Aorta (tissue), 5 donors: Measurements from ENCODE around the gene TUBB4B. TPM values are rescaled to one million over a fixed set of nuclear protein-coding genes. Genes with fewer than 3 reads are reported as not detected.

ENCODE experiments used
- ATAC-seq: fragments of 200-7000 bp; cut with Tn5 transposase; one replicate; pipeline ENCODE4 v1.9.1; 2022; ENCODE audit warnings: moderate library complexity; ENCODE audit not compliant: low FRiP score
- DNase-seq, 2 donors: peaks; one replicate each; pipeline ENCODE4 v3.0.0-alpha.2; 2020
- H3K27ac ChIP-seq, 2 donors: one replicate each; pipeline ENCODE4 v1.5.1; 2013; ENCODE audit warnings: low read length in 2 of 2, mild to moderate bottlenecking in 2 of 2, moderate library complexity in 2 of 2, control low read depth in 1 of 2, inconsistent platforms in 1 of 2, low read depth in 1 of 2
- H3K27me3 ChIP-seq, 2 donors: one replicate each; pipeline ENCODE4 v1.6.1; 2013; ENCODE audit warnings: control low read depth in 1 of 2, low read length in 1 of 2, mild to moderate bottlenecking in 1 of 2, moderate library complexity in 1 of 2; ENCODE audit not compliant: insufficient read depth in 2 of 2, control insufficient read depth in 1 of 2
- H3K36me3 ChIP-seq, 2 donors: one replicate each; pipeline ENCODE4 v1.6.1; 2013; ENCODE audit warnings: control low read depth in 1 of 2, low read length in 1 of 2, mild to moderate bottlenecking in 1 of 2; ENCODE audit not compliant: insufficient read depth in 2 of 2, control insufficient read depth in 1 of 2
- H3K4me1 ChIP-seq, 2 donors: one replicate each; pipeline ENCODE4 v1.6.1; 2013; ENCODE audit warnings: low read length in 2 of 2, control low read depth in 1 of 2, mild to moderate bottlenecking in 1 of 2, moderate library complexity in 1 of 2; ENCODE audit not compliant: insufficient read depth in 2 of 2, control insufficient read depth in 1 of 2
- H3K4me3 ChIP-seq, 2 donors: one replicate each; pipeline ENCODE4 v1.5.1; 2013; ENCODE audit warnings: low read length in 2 of 2, control low read depth in 1 of 2, mild to moderate bottlenecking in 1 of 2
- H3K9me3 ChIP-seq: one replicate; pipeline ENCODE4 v1.6.1; 2013; ENCODE audit warnings: mild to moderate bottlenecking, low read length; ENCODE audit not compliant: control insufficient read depth
- WGBS, 2 donors: extraction: QIAGEN DNeasy Blood & Tissue Kit; methylation state at CpG; one replicate each; pipeline ENCODE4 v1.1.7; 2013; 5-methylcytosine and 5-hydroxymethylcytosine counted together
- intact Hi-C, 2 donors: fragments of 100-400 bp; cut with DNase I; formaldehyde crosslinking; loops; one replicate each; pipeline versions ENCODE4 v1.14.2 to v1.15.0; 2022
- polyA plus RNA-seq, 2 donors: library from polyadenylated mRNA; stranded (reverse); fragments of 200-250 nt; gene quantifications; one replicate each; pipeline ENCODE4 v1.2.3, GENCODE V29; 2013
- total RNA-seq, 2 donors: library from RNA; stranded (reverse); fragmentation: NEBNext Ultra II Directional; extraction: Animal tissue kit (Norgen Biotek cat#: 25700); gene quantifications; one replicate each; pipeline ENCODE4 v1.2.1, GENCODE V29; 2021
- donor health status: healthy with polysubstance abuse.
- donor health status: Bipolar disorder and iron deficiency.
- donor health status: DM: no; HTN: no; CAD: no.
- donor health status: DM: no; HTN: no; CAD: no.
- donor health status: DM: yes; HTN: yes; CAD: no.

Gene TUBB4B
- total and polyA plus RNA-seq, 4 donors, result 86.9 to 152 (median 111) TPM

- peak within 1 kb of the TSS; percentile 62 to 69 for H3K4me3 ChIP-seq
- WGBS, 2 donors, result 0% methylated on average over 74 to 98 of the region's 98 CpGs
- intact Hi-C loops, result no loop called here
- H3K4me1 ChIP-seq, result peaks cover 0 to 1% of the 10 kb centered on the region in 2 donors
- H3K36me3 ChIP-seq, result no peaks in the 10 kb centered on the region
- ATAC-seq, result peak; percentile 81
- peak within 1 kb of the TSS in 1 of 2 donors; percentile 35 for H3K27ac ChIP-seq
- H3K27me3 ChIP-seq, result no peaks in the 10 kb centered on the region
- DNase-seq, result peak; percentile 95 to 99
- H3K9me3 ChIP-seq, result no peaks in the 10 kb centered on the region
Measured at GRCh38 chr9:137205126-137206069, 35.7 kb upstream of the TUBB4B start, which contains the start of the genes NDOR1 and TMEM203. Gene NDOR1, plus strand, starts transcription at chr9:137205700. Its CDS starts 78 bp downstream, at chr9:137205778. Gene TMEM203, minus strand, starts transcription at chr9:137205648. Its CDS starts 234 bp downstream, at chr9:137205414.

GRCh38 chr9:137206602-137207001, 34.5 kb upstream of the TUBB4B start:
- Histone ChIP-seq H3K9me3 (no peaks in the 10 kb centered on the region), H3K27me3 (no peaks in the 10 kb centered on the region), H3K4me1 (no peaks in the 10 kb centered on the region), H3K27ac (no peak overlapping the region), H3K4me3 (no peak overlapping the region), H3K36me3 (no peaks in the 10 kb centered on the region)
- intact Hi-C loops, result no loop called here
- ATAC-seq (no peak), DNase-seq (no peak)
- 75% methylated on average over 7 of the region's 7 CpGs for WGBS, 2 donors

DNA sequence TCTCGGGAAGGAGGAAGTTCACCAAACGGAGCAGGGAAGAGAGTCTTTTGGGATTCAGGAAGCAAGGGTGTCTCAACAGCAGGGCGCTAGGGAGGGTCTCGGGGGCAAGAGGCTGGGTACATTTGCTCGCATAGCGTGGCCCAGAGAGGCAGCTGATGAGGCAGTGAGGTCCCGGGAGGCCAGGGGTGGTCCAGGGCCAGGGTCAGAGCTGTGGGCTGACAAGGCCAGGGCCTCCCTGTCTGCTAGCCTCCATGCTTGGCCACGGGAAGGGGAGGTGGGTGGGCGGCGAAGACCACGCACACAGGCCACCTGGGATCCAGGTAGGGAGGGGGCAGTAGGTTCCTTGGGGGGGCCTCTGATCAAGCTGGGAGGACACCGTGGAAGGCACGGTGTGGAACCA, 29.6 kb upstream of the TUBB4B start:
- Histone ChIP-seq H3K36me3 (no peaks in the 10 kb centered on the region), H3K4me1 (no peaks in the 10 kb centered on the region), H3K27me3 (no peaks in the 10 kb centered on the region), H3K9me3 (no peaks in the 10 kb centered on the region), H3K27ac (no peak overlapping the region), H3K4me3 (no peak overlapping the region)
- DNase-seq (no peak), ATAC-seq (no peak)
- intact Hi-C loops, result no loop called here
- 76 to 88% methylated on average over 13 of the region's 13 CpGs for WGBS, 2 donors

- 84 to 86% methylated on average over 19 to 21 of the region's 21 CpGs for WGBS, 2 donors
- DNase-seq (no peak), ATAC-seq (no peak)
- Histone ChIP-seq H3K4me3 (no peak overlapping the region), H3K9me3 (no peaks in the 10 kb centered on the region), H3K27me3 (no peaks in the 10 kb centered on the region), H3K27ac (no peak overlapping the region), H3K36me3 (no peaks in the 10 kb centered on the region), H3K4me1 (no peaks in the 10 kb centered on the region)
- intact Hi-C loops, result no loop called here
Measured at GRCh38 chr9:137212520-137212919, 28.6 kb upstream of the TUBB4B start.

GRCh38 chr9:137213160-137214060, 27.7 kb upstream of the TUBB4B start:
- H3K27ac ChIP-seq, result no peak overlapping the region

DNA sequence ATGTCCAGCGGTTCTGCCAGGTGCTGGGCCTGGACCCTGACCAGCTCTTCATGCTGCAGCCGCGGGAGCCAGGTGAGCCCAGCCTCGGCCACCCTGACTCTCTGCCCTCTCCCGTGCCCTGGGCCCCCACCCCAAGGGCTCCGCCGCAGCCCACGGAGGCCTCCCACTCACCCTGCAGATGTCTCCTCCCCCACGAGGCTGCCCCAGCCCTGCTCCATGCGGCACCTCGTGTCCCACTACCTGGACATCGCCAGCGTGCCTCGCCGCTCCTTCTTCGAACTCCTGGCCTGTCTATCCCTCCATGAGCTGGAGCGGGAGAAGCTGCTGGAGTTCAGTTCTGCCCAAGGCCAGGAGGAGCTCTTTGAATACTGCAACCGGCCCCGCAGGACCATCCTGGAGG, 26.5 kb upstream of the TUBB4B start:
- WGBS, 2 donors, result 92 to 93% methylated on average over 19 of the region's 19 CpGs
- no peak for DNase-seq
- no peak for ATAC-seq
- H3K27me3 ChIP-seq, result no peaks in the 10 kb centered on the region
- H3K9me3 ChIP-seq, result no peaks in the 10 kb centered on the region
- H3K4me1 ChIP-seq, result no peaks in the 10 kb centered on the region
- H3K4me3 ChIP-seq, result no peak overlapping the region
- intact Hi-C loops, result no loop called here
- no peaks in the 10 kb centered on the region for H3K36me3 ChIP-seq
- H3K27ac ChIP-seq, result no peak overlapping the region

More at GRCh38 chr9:137213160-137214060, 27.7 kb upstream of the TUBB4B start:
- H3K36me3 ChIP-seq, result no peaks in the 10 kb centered on the region
- no peaks in the 10 kb centered on the region for H3K9me3 ChIP-seq
- no peaks in the 10 kb centered on the region for H3K27me3 ChIP-seq
- ATAC-seq (no peak), DNase-seq (no peak)
- H3K4me1 ChIP-seq, result no peaks in the 10 kb centered on the region
- WGBS, 2 donors, result 89% methylated on average over 49 of the region's 49 CpGs
- no peak overlapping the region for H3K4me3 ChIP-seq
- intact Hi-C loops, result no loop called here

DNA sequence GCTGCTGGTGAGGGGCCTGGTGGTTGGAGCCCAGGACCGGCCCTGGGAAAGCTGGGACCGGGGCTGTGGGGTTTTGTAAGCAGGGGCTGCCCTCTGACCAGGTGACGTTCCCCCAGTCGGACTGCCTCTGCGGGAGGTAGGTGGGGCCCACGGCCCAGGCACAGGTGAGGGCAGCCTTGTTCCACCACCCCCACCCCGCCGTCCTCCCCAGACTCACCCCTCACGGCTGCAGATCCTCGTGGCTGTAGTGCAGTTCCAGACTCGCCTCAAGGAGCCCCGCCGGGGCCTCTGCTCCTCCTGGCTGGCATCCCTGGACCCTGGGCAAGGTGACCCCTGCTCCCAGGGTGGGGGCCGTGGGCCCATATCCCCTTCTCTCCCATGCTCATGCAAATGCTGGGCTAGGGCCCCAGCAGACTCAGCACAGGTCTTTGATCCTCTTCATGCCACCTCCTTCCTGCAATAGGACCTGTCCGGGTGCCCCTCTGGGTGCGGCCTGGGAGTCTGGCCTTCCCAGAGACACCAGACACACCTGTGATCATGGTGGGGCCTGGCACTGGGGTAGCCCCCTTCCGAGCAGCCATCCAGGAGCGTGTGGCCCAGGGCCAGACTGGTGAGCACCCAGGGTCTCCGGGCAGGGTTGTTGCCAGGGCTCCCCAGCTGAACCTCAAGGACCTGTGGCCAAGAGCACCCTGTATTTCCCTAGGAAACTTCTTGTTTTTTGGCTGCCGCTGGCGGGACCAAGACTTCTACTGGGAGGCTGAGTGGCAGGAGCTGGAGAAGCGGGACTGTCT, 25.7 kb upstream of the TUBB4B start:
- DNase-seq, result no peak
- H3K27ac ChIP-seq, result no peak overlapping the region
- no peak overlapping the region for H3K4me3 ChIP-seq
- H3K9me3 ChIP-seq, result no peaks in the 10 kb centered on the region
- WGBS, 2 donors, result 91 to 94% methylated on average over 21 to 22 of the region's 22 CpGs
- no peaks in the 10 kb centered on the region for H3K4me1 ChIP-seq
- ATAC-seq, result no peak
- H3K36me3 ChIP-seq, result no peaks in the 10 kb centered on the region
- intact Hi-C loops, result no loop called here
- no peaks in the 10 kb centered on the region for H3K27me3 ChIP-seq
